ENCODE results near the gene HBA2. TPM values are rescaled to one million over a fixed set of nuclear protein-coding genes. Genes with fewer than 3 reads are reported as not detected.
"Not testable (repeated sequence)": the region's sequence is repeated elsewhere in the genome, so short reads cannot be mapped to it uniquely, and the experiment has no call there.

Gene HBA2
- total RNA-seq, 2 experiments from 2014 or later: not detected

DNA sequence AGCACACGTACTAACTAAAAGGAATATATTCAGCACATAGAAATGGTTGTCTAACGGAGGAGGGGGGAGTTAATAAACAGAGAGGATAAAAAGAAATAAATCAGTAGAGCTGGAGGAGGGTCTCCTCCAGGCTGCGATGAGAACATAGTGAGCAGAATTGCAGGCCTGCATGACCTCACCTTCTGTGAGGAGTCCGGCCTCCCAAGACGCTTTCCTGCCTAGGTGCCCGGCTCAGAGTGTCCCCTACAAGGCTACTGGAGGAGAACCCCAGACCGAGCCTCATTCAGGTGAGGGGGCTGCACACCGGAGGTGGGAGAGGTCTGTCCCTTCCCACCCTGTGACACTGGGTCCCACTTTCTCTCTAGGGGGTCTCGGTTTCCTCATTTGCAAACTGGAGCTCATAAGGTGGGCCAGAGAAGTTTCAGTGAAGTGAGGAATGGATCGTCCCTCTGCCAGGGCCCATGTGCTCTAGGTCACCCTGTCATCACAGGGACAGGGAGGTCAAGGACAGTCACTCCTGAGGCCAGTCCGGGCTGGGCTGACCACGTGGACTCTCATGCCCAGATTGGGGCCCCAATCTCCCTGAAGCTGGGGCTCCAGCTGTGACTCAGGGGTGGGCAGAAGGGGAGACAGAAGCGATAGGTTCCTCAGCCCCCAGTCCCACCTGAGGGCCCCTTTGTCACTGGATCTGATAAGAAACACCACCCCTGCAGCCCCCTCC, 10.2 kb upstream of the HBA2 start:
- H3K4me3 ChIP-seq (ENCODE audit: low read length): no peak overlapping the region
- peaks cover 4% of the 10 kb centered on the region for H3K4me1 Mint-ChIP-seq (ENCODE audit: low read depth)
- H3K4me1 ChIP-seq (ENCODE audit: insufficient read depth, low read length): peaks cover 23% of the 10 kb centered on the region
- TF ChIP-seq, protein P1, sequence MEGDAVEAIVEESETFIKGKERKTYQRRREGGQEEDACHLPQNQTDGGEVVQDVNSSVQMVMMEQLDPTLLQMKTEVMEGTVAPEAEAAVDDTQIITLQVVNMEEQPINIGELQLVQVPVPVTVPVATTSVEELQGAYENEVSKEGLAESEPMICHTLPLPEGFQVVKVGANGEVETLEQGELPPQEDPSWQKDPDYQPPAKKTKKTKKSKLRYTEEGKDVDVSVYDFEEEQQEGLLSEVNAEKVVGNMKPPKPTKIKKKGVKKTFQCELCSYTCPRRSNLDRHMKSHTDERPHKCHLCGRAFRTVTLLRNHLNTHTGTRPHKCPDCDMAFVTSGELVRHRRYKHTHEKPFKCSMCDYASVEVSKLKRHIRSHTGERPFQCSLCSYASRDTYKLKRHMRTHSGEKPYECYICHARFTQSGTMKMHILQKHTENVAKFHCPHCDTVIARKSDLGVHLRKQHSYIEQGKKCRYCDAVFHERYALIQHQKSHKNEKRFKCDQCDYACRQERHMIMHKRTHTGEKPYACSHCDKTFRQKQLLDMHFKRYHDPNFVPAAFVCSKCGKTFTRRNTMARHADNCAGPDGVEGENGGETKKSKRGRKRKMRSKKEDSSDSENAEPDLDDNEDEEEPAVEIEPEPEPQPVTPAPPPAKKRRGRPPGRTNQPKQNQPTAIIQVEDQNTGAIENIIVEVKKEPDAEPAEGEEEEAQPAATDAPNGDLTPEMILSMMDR (IDR thresholded peaks at IDR 0.05): no peak
- no peak overlapping the region for H3K27ac Mint-ChIP-seq
- no peak overlapping the region for H3K4me3 Mint-ChIP-seq
- DNase-seq (no peak), ATAC-seq (ENCODE audit: poor library complexity) (no peak)
- no peaks in the 10 kb centered on the region for H3K36me3 Mint-ChIP-seq (ENCODE audit: low read depth)
- peaks cover 0 to 13% of the 10 kb centered on the region in 2 experiments for H3K9me3 ChIP-seq (ENCODE audit: control insufficient read depth in 1 of 2, insufficient read depth in 1 of 2, low read length in 2 of 2)
- ChIA-PET POLR2A (no interaction called here), CTCF (no interaction called here)
- H3K27me3 Mint-ChIP-seq: peaks cover 56% of the 10 kb centered on the region
- H3K36me3 ChIP-seq (ENCODE audit: insufficient read depth, low read length): no peaks in the 10 kb centered on the region
- intact Hi-C loops (cut with DNase I, micrococcal nuclease): no loop called here
- no peak overlapping the region for H3K27ac ChIP-seq (ENCODE audit: low read depth in 1 of 2, low read length in 2 of 2)
- peaks cover 35 to 37% of the 10 kb centered on the region in 2 experiments for H3K27me3 ChIP-seq (ENCODE audit: control insufficient read depth in 1 of 2, insufficient read depth in 2 of 2, low read length in 2 of 2)
- H3K9me3 Mint-ChIP-seq: no peaks in the 10 kb centered on the region

DNA sequence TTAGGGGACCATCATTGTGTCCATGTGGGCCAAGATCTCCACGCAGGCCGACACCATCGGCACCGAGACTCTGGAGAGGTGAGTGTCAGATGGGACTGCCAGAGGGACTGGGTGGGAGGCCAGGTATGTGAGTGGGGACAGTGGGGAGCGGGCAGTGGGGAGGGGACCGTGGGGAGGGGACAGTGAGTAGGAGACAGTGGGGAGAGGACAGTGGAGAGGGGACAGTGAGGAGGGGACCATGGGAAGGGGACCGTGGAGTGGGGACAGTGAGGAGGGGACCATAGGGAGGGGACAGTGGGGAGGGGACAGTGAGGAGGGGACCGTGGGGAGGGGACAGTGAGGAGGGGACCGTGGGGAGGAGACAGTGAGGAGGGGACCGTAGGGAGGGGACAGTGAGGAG, 9.5 kb upstream of the HBA2 start:
- H3K9me3 Mint-ChIP-seq; H3K36me3 ChIP-seq (ENCODE audit: insufficient read depth, low read length); H3K27ac Mint-ChIP-seq; H3K4me1 Mint-ChIP-seq (ENCODE audit: low read depth); H3K4me3 ChIP-seq (ENCODE audit: low read length); DNase-seq; POLR2A ChIA-PET; ATAC-seq (ENCODE audit: poor library complexity); CTCF ChIA-PET; H3K4me3 Mint-ChIP-seq; intact Hi-C loops (cut with DNase I, micrococcal nuclease); H3K36me3 Mint-ChIP-seq (ENCODE audit: low read depth); H3K27ac ChIP-seq (ENCODE audit: low read depth in 1 of 2, low read length in 2 of 2): not testable (repeated sequence)
- Histone ChIP-seq H3K4me1 (ENCODE audit: insufficient read depth, low read length) (peaks cover 23% of the 10 kb centered on the region), H3K9me3 (ENCODE audit: control insufficient read depth in 1 of 2, insufficient read depth in 1 of 2, low read length in 2 of 2) (peaks cover 0 to 13% of the 10 kb centered on the region in 2 experiments), H3K27me3 (ENCODE audit: control insufficient read depth in 1 of 2, insufficient read depth in 2 of 2, low read length in 2 of 2) (peaks cover 41 to 45% of the 10 kb centered on the region in 2 experiments)
- H3K27me3 Mint-ChIP-seq: peaks cover 56% of the 10 kb centered on the region

DNA sequence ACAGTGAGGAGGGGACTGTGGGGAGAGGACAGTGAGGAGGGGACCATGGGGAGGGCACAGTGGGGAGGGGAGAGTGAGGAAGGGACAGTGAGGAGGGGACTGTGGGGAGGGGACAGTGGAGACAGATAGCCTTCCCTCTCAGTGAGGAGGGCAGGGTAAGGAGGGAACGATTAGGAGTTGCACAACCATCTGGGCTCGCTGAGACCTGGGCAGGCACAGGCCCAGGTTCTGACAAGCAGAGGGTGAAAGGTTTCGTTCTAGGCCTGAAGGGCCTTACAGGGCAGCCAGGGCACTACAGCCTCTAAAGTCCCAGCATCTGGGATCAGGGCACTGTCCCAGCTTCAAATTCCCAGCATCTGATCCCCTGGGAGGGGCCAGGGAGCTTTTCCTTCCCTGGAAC, 9.0 kb upstream of the HBA2 start:
- H3K27me3 Mint-ChIP-seq: peaks cover 57% of the 10 kb centered on the region
- peaks cover 0 to 13% of the 10 kb centered on the region in 2 experiments for H3K9me3 ChIP-seq (ENCODE audit: control insufficient read depth in 1 of 2, insufficient read depth in 1 of 2, low read length in 2 of 2)
- CTCF ChIA-PET; H3K9me3 Mint-ChIP-seq; ATAC-seq (ENCODE audit: poor library complexity); H3K36me3 ChIP-seq (ENCODE audit: insufficient read depth, low read length); H3K4me1 Mint-ChIP-seq (ENCODE audit: low read depth); intact Hi-C loops (cut with DNase I, micrococcal nuclease); POLR2A ChIA-PET; H3K27ac Mint-ChIP-seq; DNase-seq; H3K27ac ChIP-seq (ENCODE audit: low read depth in 1 of 2, low read length in 2 of 2); H3K4me3 Mint-ChIP-seq; H3K36me3 Mint-ChIP-seq (ENCODE audit: low read depth); H3K4me3 ChIP-seq (ENCODE audit: low read length): not testable (repeated sequence)
- peaks cover 43 to 50% of the 10 kb centered on the region in 2 experiments for H3K27me3 ChIP-seq (ENCODE audit: control insufficient read depth in 1 of 2, insufficient read depth in 2 of 2, low read length in 2 of 2)
- peaks cover 23% of the 10 kb centered on the region for H3K4me1 ChIP-seq (ENCODE audit: insufficient read depth, low read length)

DNA sequence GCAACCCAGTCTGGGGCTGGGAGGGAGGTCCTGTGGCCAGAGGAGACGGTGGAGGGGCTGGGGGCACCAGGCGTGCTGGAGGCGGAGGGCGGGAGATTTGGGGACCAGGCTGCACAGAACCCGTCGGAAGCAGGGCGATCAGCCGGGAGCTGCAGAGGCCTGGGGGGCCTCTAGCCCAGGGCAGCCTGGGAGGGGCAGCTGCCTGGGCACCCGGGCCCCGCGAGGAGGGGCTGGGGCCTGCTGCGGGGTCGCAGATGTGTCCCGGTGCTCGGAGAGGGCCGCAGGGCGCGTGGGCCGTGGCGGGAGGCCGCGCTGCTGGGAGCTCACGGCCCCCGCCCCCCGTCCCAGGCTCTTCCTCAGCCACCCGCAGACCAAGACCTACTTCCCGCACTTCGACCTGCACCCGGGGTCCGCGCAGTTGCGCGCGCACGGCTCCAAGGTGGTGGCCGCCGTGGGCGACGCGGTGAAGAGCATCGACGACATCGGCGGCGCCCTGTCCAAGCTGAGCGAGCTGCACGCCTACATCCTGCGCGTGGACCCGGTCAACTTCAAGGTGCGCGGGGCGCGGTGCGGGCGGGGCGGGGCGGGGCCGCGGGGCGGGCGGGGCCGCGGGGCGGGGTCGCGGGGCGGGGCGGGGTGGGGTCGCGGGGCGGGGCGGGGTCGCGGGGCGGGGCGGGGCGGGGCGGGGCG, 8.4 kb upstream of the HBA2 start:
- ATAC-seq (ENCODE audit: poor library complexity): peak; percentile 22
- peaks cover 59% of the 10 kb centered on the region for H3K27me3 Mint-ChIP-seq
- H3K27me3 ChIP-seq (ENCODE audit: control insufficient read depth in 1 of 2, insufficient read depth in 2 of 2, low read length in 2 of 2): peaks cover 49 to 56% of the 10 kb centered on the region in 2 experiments

More for the DNA sequence above, 8.4 kb upstream of the HBA2 start:
- H3K27ac Mint-ChIP-seq; H3K9me3 Mint-ChIP-seq; intact Hi-C loops (cut with DNase I, micrococcal nuclease); H3K36me3 Mint-ChIP-seq (ENCODE audit: low read depth); CTCF ChIA-PET; POLR2A ChIA-PET; H3K27ac ChIP-seq (ENCODE audit: low read depth in 1 of 2, low read length in 2 of 2); DNase-seq; H3K4me3 ChIP-seq (ENCODE audit: low read length); H3K4me1 Mint-ChIP-seq (ENCODE audit: low read depth); H3K36me3 ChIP-seq (ENCODE audit: insufficient read depth, low read length); H3K4me3 Mint-ChIP-seq: not testable (repeated sequence)
- Histone ChIP-seq H3K9me3 (ENCODE audit: control insufficient read depth in 1 of 2, insufficient read depth in 1 of 2, low read length in 2 of 2) (peaks cover 0 to 13% of the 10 kb centered on the region in 2 experiments), H3K4me1 (ENCODE audit: insufficient read depth, low read length) (peaks cover 23% of the 10 kb centered on the region)
